GM18526 (cell line): ENCODE results near the gene SIGLEC5.

Experiments
- POLR2A ChIP-seq: IDR thresholded peaks from 3 replicates; pipeline ENCODE4 v1.6.1; 2011; ENCODE audit not compliant: insufficient read length; ENCODE audit errors: extremely low read depth

Gene SIGLEC5

GRCh38 chr19:51639916-51640315 lies 9.7 kb upstream of the SIGLEC5 start:
- TF ChIP-seq POLR2A = no peak

DNA sequence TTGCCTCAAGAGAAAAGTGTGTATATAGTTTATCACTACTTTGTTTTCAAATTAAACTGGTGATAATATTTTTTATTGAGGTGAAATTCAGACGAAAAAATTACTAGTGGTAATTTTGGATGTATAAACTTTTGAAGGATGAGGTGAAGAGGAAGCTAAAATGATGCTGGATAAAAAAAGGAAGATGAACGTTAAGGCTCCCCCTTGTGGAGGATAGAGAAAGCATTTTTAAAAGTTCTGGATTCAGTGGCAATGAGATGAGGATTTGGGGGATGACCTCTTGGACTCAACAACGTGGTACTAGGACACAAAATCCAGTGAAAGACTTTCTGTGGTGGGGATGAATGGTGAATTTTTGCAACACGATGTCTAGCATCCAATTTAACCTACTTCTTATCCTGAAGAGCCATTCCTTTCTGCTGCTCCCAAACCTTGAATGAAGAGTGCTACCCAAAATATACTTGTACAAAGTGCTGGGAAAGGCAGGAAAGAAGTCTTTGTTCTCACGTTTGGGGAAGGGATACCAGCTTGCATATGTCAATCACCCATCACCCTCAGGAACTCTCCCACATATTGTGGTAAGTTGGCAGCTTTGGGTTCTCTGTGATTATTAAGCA lies 7.3 kb upstream of the SIGLEC5 start:
- TF ChIP-seq POLR2A = no peak

DNA sequence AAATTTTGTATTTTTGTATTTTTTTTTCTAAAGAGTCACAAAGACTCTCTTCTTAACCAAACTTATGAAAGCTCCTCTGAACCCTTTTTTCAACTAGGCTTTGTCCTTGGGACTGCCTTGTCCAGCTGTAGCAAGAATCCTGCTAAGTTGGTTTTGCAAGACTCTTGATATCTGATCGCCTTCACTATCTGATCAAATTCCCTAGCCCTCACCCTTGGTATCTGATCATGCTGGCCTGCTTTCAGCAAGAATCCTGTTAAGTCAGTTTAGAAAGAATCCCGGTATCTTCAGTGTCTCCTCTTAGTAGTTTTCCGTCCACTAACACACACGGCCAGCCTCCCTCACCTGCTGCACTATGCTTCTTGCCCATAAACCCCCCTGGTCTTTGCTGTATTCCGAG lies 1.9 kb upstream of the SIGLEC5 start:
- TF ChIP-seq POLR2A = no peak

DNA sequence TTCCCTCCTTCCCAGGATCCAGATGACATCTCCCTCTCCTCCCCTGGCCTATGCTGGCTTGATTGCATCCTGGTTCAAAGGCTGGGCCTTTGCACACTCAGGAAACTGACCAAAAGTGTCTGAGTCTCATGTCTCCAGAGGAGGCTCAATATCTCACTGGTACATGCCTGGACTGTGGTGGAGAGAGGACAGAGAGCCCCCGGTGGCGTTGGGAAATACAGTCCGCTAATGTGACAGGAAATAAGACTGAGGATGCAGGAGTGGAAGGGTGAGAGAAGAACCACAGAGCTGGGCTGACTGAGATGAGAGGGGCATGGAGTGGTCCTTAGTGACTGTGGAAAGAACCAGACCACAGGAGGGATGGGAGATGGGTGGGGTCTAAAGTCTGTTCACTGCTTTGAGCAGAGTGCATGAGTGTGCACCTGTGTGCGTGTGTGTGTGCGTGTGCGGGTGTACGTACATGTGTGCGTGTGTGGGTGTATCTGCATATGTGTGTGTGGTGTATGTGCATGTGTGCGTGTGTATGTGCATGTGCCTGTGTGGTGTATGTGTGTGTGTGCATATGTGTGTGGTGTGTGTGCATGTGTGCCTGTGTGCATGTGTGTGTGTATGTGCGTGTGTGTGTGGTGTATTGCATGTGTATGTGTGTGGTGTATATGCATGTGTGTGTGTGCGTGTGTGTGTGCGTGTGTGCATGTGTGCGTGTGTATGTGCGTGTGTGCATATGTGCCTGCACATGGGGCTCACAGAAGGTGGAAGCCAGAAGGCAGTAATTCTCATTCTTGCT lies 1.9 kb downstream of the SIGLEC5 start:
- no peak for TF ChIP-seq POLR2A

DNA sequence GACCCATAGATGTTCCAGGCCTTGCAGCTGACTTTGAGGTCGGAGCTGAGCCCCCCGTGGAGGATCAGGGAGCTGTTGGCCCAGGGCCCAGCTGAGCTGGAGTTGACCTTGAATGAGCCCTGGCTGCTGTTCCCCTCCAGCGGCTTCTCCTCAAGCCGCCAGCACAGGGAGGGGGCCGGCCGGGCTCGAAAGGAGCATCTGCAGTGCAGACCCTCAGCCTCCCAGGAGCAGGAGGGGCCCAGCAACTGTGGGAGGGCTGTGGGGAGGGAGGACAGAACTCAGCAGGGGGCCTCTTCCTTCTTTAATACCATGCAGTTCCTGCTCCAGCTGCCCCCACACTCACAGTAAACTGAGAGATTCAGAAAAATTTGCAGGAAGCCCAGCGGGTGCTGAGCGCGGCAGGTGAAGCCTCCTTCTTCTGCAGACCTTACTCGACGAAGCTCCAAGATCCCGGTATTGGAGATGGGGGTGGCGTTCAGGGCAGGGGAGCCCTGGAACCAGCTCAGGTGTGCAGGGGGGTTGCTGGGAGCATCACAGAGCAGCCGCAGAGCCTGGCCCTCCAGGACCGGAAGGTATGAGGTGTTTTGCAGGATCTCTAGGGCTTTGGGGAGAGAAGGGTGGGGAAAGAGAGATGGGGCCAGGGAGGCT lies 2.6 kb downstream of the SIGLEC5 start:
- TF ChIP-seq POLR2A = no peak

DNA sequence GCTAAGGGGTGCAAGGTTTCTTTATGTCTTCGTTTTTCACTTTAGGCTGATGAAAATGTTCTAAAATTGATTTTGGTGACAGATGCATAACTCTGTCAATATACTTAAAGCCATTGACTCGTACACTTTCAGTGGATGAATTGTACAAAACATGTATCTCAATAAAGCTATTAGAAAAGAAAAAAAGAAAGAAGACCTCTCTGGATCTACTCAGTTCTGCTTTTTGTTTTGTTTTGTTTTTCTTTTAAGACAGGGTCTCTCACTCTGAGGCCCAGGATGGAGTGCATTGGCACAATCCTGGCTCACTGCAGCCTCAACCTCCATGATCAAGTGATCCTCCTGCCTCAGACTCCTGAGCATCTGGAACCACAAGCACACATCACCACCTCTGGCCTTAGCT lies 3.5 kb downstream of the SIGLEC5 start:
- no peak for TF ChIP-seq POLR2A

GRCh38 chr19:51621178-51621577 lies 9.0 kb downstream of the SIGLEC5 start:
- no peak for TF ChIP-seq POLR2A

- TF ChIP-seq POLR2A = no peak
Measured at GRCh38 chr19:51615991-51616390, 14.2 kb downstream of the SIGLEC5 start.

DNA sequence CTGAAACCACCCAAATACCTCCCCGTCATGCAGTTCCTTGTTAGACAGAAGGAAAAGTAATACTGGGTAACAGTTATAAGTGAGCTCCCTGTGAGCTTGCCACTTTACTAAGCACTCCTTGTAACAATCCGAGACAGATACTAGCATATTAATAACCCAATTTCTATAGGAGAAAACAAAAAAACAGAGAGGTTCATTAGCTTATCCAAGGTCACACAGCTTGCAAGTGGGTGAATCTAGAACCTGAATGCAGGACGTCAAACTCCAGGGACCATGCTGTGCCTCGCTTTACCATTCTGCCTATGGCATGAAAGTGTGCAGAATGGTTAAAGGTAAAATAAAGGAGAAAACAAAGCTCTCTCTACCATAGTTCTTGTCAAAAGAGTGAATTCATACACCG lies 15.4 kb downstream of the SIGLEC5 start:
- no peak for TF ChIP-seq POLR2A

DNA sequence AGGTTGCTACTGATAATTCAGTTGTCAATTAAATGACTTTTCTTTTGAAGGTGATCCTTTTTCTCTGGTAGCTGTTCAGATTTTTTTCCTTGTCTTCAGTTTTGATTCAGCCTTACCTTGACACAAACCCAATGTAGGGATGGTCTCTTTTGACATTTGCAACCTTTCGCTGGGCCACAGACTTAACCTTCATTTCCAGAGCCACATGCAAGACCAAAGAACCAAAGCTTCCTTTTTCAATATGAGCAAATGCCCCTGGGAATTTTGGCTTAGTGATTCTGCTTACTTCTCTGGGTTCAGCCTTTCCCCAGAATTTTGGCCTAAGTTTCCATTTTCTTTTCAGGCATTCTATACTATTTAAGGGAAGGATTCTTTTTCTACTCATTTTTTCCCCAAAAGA lies 19.6 kb downstream of the SIGLEC5 start:
- no peak for TF ChIP-seq POLR2A

- TF ChIP-seq POLR2A = no peak
Measured at GRCh38 chr19:51607920-51608562, 22.2 kb downstream of the SIGLEC5 start.

- TF ChIP-seq POLR2A = no peak
Measured at GRCh38 chr19:51607077-51607476, 23.1 kb downstream of the SIGLEC5 start.

DNA sequence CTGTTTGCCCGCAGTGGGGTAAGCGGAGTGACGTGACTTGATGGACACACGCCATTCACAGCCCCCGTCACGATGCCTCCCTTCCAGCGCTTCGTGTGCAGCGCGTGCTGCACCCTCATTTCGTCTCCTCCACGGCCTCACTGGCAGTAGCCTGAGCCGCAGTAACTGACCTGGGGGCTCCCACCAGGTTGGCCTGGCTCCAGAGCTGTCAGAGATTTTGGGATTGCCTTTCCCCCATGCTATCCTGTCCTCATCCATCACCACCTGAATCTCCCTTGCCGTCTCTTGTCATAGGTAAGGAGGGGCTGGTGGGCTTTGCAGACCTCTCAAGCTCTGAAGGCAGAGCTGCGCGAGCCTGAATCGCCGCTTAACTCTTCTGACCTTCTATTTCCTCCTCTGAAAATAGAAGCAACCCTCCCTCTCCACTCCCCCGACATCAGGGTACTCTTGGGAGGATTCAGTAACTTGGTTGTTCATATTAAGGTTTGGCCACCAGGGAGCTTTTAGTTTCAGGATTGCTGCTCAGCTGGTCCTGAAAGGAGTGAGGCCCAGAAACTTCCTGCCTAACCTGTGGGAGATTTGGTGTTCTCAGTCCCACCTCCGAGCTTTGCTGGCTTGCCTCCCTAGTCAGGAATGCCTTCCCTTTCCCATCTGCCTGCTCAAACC lies 27.9 kb downstream of the SIGLEC5 start:
- no peak for TF ChIP-seq POLR2A

GRCh38 chr19:51600940-51601580 lies 29.1 kb downstream of the SIGLEC5 start:
- TF ChIP-seq POLR2A = no peak

- no peak for TF ChIP-seq POLR2A
Measured at GRCh38 chr19:51599084-51599483, 31.1 kb downstream of the SIGLEC5 start.
